Measurements from ENCODE around the gene IKBKE.

Gene IKBKE

GRCh38 chr1:206453111-206453510, 17.2 kb upstream of the IKBKE start:
- H3K4me3 ChIP-seq (ENCODE audit: low read depth, low read length), result no peak overlapping the region

DNA sequence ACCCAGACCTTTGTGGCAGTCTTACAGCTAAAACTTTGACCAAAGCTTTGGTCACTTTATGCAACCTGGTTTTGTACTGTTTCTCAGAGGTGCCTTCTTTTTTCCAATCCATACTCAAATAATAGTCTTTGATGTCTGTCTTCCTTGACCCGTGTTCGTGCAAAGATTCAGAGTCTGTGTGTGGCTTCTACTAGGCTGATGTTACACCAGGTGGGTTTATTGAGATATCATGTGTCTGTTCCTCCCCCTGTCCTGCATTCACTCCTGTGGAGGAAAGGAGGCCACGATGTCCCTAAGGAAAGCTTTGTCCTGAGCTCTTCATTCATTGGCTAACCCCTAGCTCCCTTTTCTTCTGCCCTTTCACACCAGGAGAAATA, 15.0 kb upstream of the IKBKE start:
- no peak overlapping the region for H3K4me3 ChIP-seq (ENCODE audit: low read depth, low read length)
- TF ChIP-seq, protein P1, sequence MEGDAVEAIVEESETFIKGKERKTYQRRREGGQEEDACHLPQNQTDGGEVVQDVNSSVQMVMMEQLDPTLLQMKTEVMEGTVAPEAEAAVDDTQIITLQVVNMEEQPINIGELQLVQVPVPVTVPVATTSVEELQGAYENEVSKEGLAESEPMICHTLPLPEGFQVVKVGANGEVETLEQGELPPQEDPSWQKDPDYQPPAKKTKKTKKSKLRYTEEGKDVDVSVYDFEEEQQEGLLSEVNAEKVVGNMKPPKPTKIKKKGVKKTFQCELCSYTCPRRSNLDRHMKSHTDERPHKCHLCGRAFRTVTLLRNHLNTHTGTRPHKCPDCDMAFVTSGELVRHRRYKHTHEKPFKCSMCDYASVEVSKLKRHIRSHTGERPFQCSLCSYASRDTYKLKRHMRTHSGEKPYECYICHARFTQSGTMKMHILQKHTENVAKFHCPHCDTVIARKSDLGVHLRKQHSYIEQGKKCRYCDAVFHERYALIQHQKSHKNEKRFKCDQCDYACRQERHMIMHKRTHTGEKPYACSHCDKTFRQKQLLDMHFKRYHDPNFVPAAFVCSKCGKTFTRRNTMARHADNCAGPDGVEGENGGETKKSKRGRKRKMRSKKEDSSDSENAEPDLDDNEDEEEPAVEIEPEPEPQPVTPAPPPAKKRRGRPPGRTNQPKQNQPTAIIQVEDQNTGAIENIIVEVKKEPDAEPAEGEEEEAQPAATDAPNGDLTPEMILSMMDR (IDR thresholded peaks at IDR 0.05; ENCODE audit: borderline replicate concordance, insufficient read depth, low read depth, low read length), result no peak

More at GRCh38 chr1:206453111-206453510, 17.2 kb upstream of the IKBKE start:
- TF ChIP-seq, protein P1 (IDR thresholded peaks at IDR 0.05; ENCODE audit: borderline replicate concordance, insufficient read depth, low read depth, low read length), result no peak

- H3K4me3 ChIP-seq (ENCODE audit: low read depth, low read length), result no peak overlapping the region
- TF ChIP-seq, protein P1 (IDR thresholded peaks at IDR 0.05; ENCODE audit: borderline replicate concordance, insufficient read depth, low read depth, low read length), result no peak
Observed at GRCh38 chr1:206455666-206456344, 14.5 kb upstream of the IKBKE start.

DNA sequence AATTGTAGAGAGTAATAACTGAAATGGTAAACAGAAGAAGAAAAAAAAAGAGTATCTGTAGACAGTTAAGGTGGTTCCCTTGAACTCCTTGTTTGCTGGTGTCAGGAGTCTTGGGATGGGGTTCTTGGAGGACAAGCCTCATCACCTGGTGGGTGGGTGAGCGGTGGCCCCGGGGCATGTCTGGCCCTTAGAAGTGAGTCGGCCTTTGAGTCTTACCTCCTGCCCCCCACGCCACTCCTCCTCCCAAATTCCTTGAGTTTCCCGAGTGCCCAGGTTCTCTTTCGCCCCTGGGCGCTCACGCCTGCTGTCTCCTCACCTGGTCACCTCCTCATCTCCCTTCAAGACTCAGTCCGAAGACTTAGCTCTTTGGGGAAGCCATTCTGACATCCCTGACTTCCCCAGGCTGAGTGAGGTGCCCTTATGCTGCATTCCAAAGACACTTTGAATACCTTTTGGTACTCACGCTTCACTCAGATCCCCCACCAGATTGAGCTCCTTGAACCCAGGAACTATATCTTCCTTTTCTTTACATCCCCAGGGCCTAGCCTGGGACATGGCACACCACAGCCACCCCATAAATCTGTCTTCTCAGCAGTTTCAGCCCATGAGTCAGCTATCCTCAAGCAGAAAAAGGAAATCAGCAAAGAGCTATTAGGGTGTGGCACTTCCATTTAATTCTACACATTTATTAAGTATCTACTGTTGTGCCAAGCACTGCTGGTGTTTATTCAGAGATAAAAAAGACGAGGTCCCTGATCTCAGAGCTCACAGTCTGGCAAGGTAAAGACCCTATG, 13.5 kb upstream of the IKBKE start:
- TF ChIP-seq, protein P1 (IDR thresholded peaks at IDR 0.05; ENCODE audit: borderline replicate concordance, insufficient read depth, low read depth, low read length), result no peak
- no peak overlapping the region for H3K4me3 ChIP-seq (ENCODE audit: low read depth, low read length)

- TF ChIP-seq, protein P1 (IDR thresholded peaks at IDR 0.05; ENCODE audit: borderline replicate concordance, insufficient read depth, low read depth, low read length), result no peak
- H3K4me3 ChIP-seq (ENCODE audit: low read depth, low read length), result no peak overlapping the region
Observed at GRCh38 chr1:206457408-206458120, 12.7 kb upstream of the IKBKE start.

- no peak overlapping the region for H3K4me3 ChIP-seq (ENCODE audit: low read depth, low read length)
- TF ChIP-seq, protein P1 (IDR thresholded peaks at IDR 0.05; ENCODE audit: borderline replicate concordance, insufficient read depth, low read depth, low read length), result no peak
Observed at GRCh38 chr1:206459703-206460102, 10.6 kb upstream of the IKBKE start.

Data from GM12875 (cell line).